HG02798 (cell line): ENCODE measurements around the gene ETV4.
"Not testable (repeated sequence)": the region's sequence is repeated elsewhere in the genome, so short reads cannot be mapped to it uniquely, and the experiment has no call there.

Experiments used
- ATAC-seq: cut with Tn5 transposase; IDR thresholded peaks from one replicate; pipeline ENCODE4 v1.9.1; 2021; ENCODE audit warnings: mild to moderate bottlenecking; ENCODE audit not compliant: unreplicated experiment, poor library complexity

ETV4 gene

GRCh38 chr17:43521389-43521788 is 24.8 kb downstream of the ETV4 start:
- no peak for ATAC-seq

- peak; percentile 70 for ATAC-seq
Measured at GRCh38 chr17:43517615-43518386, 28.3 kb downstream of the ETV4 start.

- peak; percentile 39 for ATAC-seq
Measured at GRCh38 chr17:43517161-43517560, 29.0 kb downstream of the ETV4 start.

- no peak for ATAC-seq
Measured at GRCh38 chr17:43515656-43516055, 30.5 kb downstream of the ETV4 start.

- not testable (repeated sequence) for ATAC-seq
Measured at GRCh38 chr17:43511199-43511598, 34.9 kb downstream of the ETV4 start.

DNA sequence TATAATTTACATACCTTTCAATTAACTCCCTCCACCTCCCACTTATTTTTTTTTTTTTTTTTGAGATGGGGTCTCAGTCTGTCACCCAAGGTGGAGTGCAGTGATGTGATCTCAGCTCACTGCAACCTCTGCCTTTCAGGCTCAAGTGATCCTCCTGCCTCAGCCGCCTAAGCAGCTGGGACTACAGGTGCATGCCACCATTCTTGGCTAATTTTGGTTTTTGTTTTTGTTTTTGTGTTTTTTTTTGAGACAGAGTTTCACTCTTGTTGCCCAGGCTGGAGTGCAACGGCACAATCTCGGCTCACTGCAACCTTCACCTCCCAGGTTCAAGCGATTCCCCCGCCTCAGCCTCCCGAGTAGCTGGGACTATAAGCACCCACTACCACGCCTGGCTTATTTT is 36.7 kb downstream of the ETV4 start:
- ATAC-seq: not testable (repeated sequence)

DNA sequence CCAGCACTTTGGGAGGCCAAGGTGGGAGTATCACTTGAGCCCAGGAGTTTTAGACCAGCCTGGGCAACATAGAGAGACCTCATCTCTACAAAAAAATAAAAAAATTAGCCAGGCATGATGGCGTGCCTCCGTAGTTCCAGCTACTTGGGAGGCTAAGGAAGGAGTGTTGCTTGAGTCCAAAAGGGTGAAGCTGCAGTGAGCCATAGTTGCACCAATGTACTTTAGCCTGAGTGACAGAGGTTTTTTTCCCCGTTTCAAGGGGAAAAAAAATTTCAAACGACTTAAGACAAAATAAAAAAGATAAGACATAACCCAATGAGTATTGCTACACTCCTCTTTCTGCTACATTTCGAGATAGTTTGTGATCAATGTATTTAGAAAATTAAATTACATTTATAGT is 55.5 kb downstream of the ETV4 start:
- no peak for ATAC-seq

DNA sequence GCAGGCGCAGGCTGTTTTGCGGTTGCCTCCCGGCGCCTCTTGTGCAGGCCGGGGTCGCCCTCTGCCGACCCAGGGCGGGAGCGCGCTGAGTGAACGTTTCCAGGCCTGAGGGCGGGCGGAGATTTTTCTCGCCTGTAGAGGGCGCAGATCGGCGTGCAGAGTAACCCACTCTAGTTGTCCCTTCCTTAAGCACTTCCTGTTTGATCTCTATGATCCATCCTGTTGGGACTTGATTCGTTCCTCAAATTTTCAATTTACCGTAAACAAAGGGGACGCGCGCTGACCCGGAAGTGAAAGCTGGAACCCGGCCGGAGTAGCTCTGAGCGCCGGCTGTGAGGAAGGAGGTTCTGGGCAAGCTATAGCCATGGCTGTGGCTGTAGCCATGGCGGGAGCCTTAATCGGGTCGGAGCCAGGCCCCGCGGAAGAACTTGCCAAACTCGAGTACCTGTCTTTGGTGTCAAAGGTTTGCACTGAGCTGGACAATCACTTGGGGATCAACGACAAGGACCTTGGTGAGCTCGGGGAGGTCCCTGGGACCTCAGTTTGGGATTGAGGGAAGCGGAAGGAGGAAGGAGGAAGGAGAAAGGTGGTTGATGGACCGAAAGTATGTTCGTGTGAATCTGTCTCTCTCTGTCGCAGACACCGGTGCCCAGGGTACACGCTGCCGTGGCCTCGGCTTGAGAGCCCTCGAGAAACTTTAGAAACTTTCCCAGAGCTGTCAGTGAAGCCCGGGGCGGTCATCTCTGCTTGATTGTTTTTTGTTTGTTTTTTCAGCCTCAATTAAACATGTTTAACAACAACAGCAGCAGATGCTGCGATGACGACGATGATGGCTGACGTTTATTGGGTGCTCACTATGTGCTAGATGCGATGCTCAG is 62.2 kb downstream of the ETV4 start, which contains the start of gene DHX8:
Gene DHX8 (plus strand): TSS at position 302 of the 878 bp plus-strand sequence. CDS start 63 bp downstream, at position 365.
- peak; percentile 98 for ATAC-seq

- no peak for ATAC-seq
Measured at GRCh38 chr17:43482103-43483012, 63.8 kb downstream of the ETV4 start.

- ATAC-seq: no peak
Measured at GRCh38 chr17:43479948-43480347, 66.2 kb downstream of the ETV4 start.
